SK-N-SH (cell line): ENCODE measurements around the gene MAP3K8. TPM values are rescaled to one million over a fixed set of nuclear protein-coding genes. Genes with fewer than 3 reads are reported as not detected.

ENCODE experiments used
- CTCF ChIA-PET: fragments of 300-600, 350-600 bp; formaldehyde crosslinking; extraction: SDS; loops from one replicate; lab custom pipeline; 2021; lab: Yijun Ruan, JAX
- POLR2A ChIA-PET: fragments of 350-600 bp; sonication (Branson Sonifier 250); formaldehyde crosslinking; extraction: SDS; loops from one replicate; lab custom pipeline; 2020; ENCODE audit warnings: antibody characterized with exemption, inconsistent platforms; lab: Yijun Ruan, JAX
- DNase-seq: peaks from one replicate; pipeline ENCODE4 v3.0.0; 2012
- H2AFZ ChIP-seq: fragments of 200-600 bp; sonication (generic); 2 replicates; pipeline ENCODE4 v1.8.1; 2016; ENCODE audit warnings: antibody characterized with exemption, mild to moderate bottlenecking, low read depth
- H3F3A ChIP-seq: fragments of 200-600 bp; sonication (generic); replicated peaks from 2 replicates; pipeline ENCODE3; 2016; ENCODE audit warnings: antibody characterized with exemption, mild to moderate bottlenecking; ENCODE audit not compliant: insufficient read depth
- H3K27ac ChIP-seq, 2 experiments: fragments of 200-500 bp in 1 of 2; fragments of 200-600 bp in 1 of 2; sonication (Bioruptor generic) in 1 of 2; sonication (generic), shearing (Covaris generic) in 1 of 2; 2 replicates each; pipeline versions ENCODE4 v1.5.1 to v1.6.1; 2014 to 2016; ENCODE audit warnings: low read depth in 2 of 2, inconsistent platforms in 1 of 2, low read length in 1 of 2, mild to moderate bottlenecking in 1 of 2, mixed read lengths in 1 of 2
- H3K27me3 ChIP-seq: fragments of 200-600 bp; sonication (generic), shearing (Covaris generic); 2 replicates; pipeline ENCODE4 v1.6.1; 2016; ENCODE audit warnings: mixed run types; ENCODE audit not compliant: insufficient read depth
- H3K36me3 ChIP-seq, 2 experiments: fragments of 200-500 bp in 1 of 2; fragments of 200-600 bp in 1 of 2; sonication (Bioruptor generic) in 1 of 2; sonication (generic) in 1 of 2; replicated peaks in 1 of 2; 2 replicates each; pipeline versions ENCODE3 to v1.5.1; 2014 to 2016; ENCODE audit warnings: low read length in 1 of 2, mild to moderate bottlenecking in 1 of 2; ENCODE audit not compliant: insufficient read depth in 2 of 2, control insufficient read depth in 1 of 2
- H3K4me1 ChIP-seq, 2 experiments: fragments of 200-500 bp in 1 of 2; fragments of 200-600 bp in 1 of 2; sonication (Bioruptor generic) in 1 of 2; sonication (generic), shearing (Covaris generic) in 1 of 2; 2 replicates each; pipeline versions ENCODE4 v1.5.1 to v1.6.1; 2014 to 2016; ENCODE audit warnings: low read depth in 1 of 2, low read length in 1 of 2, mixed run types in 1 of 2; ENCODE audit not compliant: insufficient read depth in 2 of 2, control insufficient read depth in 1 of 2
- H3K4me2 ChIP-seq: fragments of 200-600 bp; sonication (generic), shearing (Covaris generic); 2 replicates; pipeline ENCODE4 v1.6.1; 2017; ENCODE audit warnings: mixed run types
- H3K4me3 ChIP-seq, 2 experiments: fragments of 200-500 bp in 1 of 2; fragments of 200-600 bp in 1 of 2; sonication (Bioruptor generic) in 1 of 2; sonication (generic), shearing (Covaris generic) in 1 of 2; 2 replicates each; pipeline versions ENCODE4 v1.5.1 to v1.8.1; 2014 to 2016; ENCODE audit warnings: low read depth in 2 of 2, inconsistent platforms in 1 of 2, low read length in 1 of 2, mild to moderate bottlenecking in 1 of 2, mixed read lengths in 1 of 2, moderate library complexity in 1 of 2
- H3K79me2 ChIP-seq: fragments of 200-600 bp; sonication (generic); 2 replicates; pipeline ENCODE4 v1.8.1; 2017; ENCODE audit warnings: mild to moderate bottlenecking; ENCODE audit not compliant: insufficient read depth
- H3K9ac ChIP-seq: fragments of 200-600 bp; sonication (generic); 2 replicates; pipeline ENCODE4 v1.6.1; 2017; ENCODE audit warnings: mixed run types
- H3K9me2 ChIP-seq: fragments of 200-600 bp; sonication (generic); 2 replicates; pipeline ENCODE4 v1.6.1; 2017; ENCODE audit warnings: mixed run types
- H3K9me3 ChIP-seq: fragments of 200-600 bp; sonication (generic); 2 replicates; pipeline ENCODE4 v1.6.1; 2017; ENCODE audit warnings: mixed run types, mild to moderate bottlenecking, moderate library complexity
- H4K20me1 ChIP-seq: fragments of 200-600 bp; sonication (generic); 2 replicates; pipeline ENCODE4 v1.6.1; 2017; ENCODE audit warnings: mild to moderate bottlenecking, mixed run types; ENCODE audit not compliant: insufficient read depth
- CHD2 ChIP-seq: fragments of 150-350 bp; IDR thresholded peaks from 2 replicates; pipeline ENCODE4 v1.6.1; 2018; ENCODE audit warnings: low read length; ENCODE audit not compliant: partially characterized antibody
- ELF1 ChIP-seq: IDR thresholded peaks from 2 replicates; pipeline ENCODE4 v1.4.0; 2012
- EZH2phosphoT487 ChIP-seq: fragments of 200-600 bp; sonication (generic); IDR thresholded peaks from 2 replicates; pipeline ENCODE4 v1.6.1; 2017; ENCODE audit warnings: low read depth, mixed run types, mild to moderate bottlenecking, antibody characterized with exemption, moderate library complexity, borderline replicate concordance
- FOXM1 ChIP-seq: IDR thresholded peaks from 2 replicates; pipeline ENCODE4 v1.4.0; 2012; ENCODE audit warnings: low read depth, mild to moderate bottlenecking
- GABPA ChIP-seq: IDR thresholded peaks from 2 replicates; pipeline ENCODE4 v1.4.0; 2012; ENCODE audit warnings: low read depth, mild to moderate bottlenecking
- JUND ChIP-seq: IDR thresholded peaks from 2 replicates; pipeline ENCODE4 v1.4.0; 2012
- NFIC ChIP-seq: IDR thresholded peaks from 2 replicates; pipeline ENCODE4 v1.4.0; 2012; ENCODE audit warnings: borderline replicate concordance
- RFX5 ChIP-seq: IDR thresholded peaks from 2 replicates; pipeline ENCODE4 v1.6.1; 2012; ENCODE audit warnings: mild to moderate bottlenecking, improper control_type of control experiment, low read length
- SMC3 ChIP-seq: IDR thresholded peaks from 2 replicates; pipeline ENCODE4 v1.6.1; 2012; ENCODE audit warnings: low read depth, low read length, improper control_type of control experiment
- TEAD4 ChIP-seq: IDR thresholded peaks from 2 replicates; pipeline ENCODE4 v1.4.0; 2012; ENCODE audit warnings: mild to moderate bottlenecking, borderline replicate concordance; ENCODE audit not compliant: insufficient read depth
- YY1 ChIP-seq: IDR thresholded peaks from 2 replicates; pipeline ENCODE4 v1.4.0; 2012; ENCODE audit warnings: low read depth, mild to moderate bottlenecking
- WGBS: methylation state at CpG from one replicate; pipeline ENCODE4 v1.1.6; 2017; ENCODE audit warnings: low lambda C conversion rate; 5-methylcytosine and 5-hydroxymethylcytosine counted together
- polyA plus RNA-seq, 3 experiments: library from polyadenylated mRNA; depleted of rRNA; stranded (reverse); fragments of >200 nt; gene quantifications; 2 replicates each; pipeline ENCODE4 v1.2.3, GENCODE V29; 2012
- TF ChIP-seq, protein P1 (sequence below): fragments of 150-350 bp; IDR thresholded peaks from 2 replicates; pipeline ENCODE4 v1.6.1; 2017; ENCODE audit warnings: antibody characterized with exemption, low read length, low read depth, borderline replicate concordance
- TF ChIP-seq, protein P2 (sequence below): IDR thresholded peaks from 2 replicates; pipeline ENCODE4 v1.6.1; 2012; ENCODE audit warnings: mild to moderate bottlenecking, low read depth, low read length, moderate library complexity
- TF ChIP-seq, protein P3 (sequence below): IDR thresholded peaks from 2 replicates; pipeline ENCODE4; 2012
- TF ChIP-seq, protein P4 (sequence below): IDR thresholded peaks from 2 replicates; pipeline ENCODE4 v1.4.0; 2012; ENCODE audit warnings: low read depth

The MAP3K8 gene
- polyA plus RNA-seq, 1 of the 3 experiments (the other 2 are of a cell fraction), result 3.7 TPM

- Histone ChIP-seq H3F3A (no peaks in the 10 kb centered on the region), H3K27ac (no peak overlapping the region), H3K9ac (no peak overlapping the region), H2AFZ (no peak overlapping the region), H3K36me3 (no peaks in the 10 kb centered on the region), H3K79me2 (no peaks in the 10 kb centered on the region), H4K20me1 (no peaks in the 10 kb centered on the region), H3K27me3 (no peaks in the 10 kb centered on the region), H3K4me1 (peaks cover 0 to 10% of the 10 kb centered on the region in 2 experiments; a peak in 1 of 4 replicates), H3K9me2 (no peaks in the 10 kb centered on the region), H3K4me2 (no peak overlapping the region), H3K9me3 (no peaks in the 10 kb centered on the region), H3K4me3 (no peak overlapping the region)
- DNase-seq, result no peak
- ChIA-PET POLR2A (no interaction called here), CTCF (interaction anchor here (6.4 kb wide), 1 partner anchor 205 kb away, joined by 59 read pairs; no protein-coding TSS in a partner anchor)
- 70% methylated on average over 3 of the region's 3 CpGs for WGBS
- TF ChIP-seq NFIC (peak; percentile 9; the same call in 1 of the 2 replicates), FOXM1 (no peak)
- TF ChIP-seq, protein P1, sequence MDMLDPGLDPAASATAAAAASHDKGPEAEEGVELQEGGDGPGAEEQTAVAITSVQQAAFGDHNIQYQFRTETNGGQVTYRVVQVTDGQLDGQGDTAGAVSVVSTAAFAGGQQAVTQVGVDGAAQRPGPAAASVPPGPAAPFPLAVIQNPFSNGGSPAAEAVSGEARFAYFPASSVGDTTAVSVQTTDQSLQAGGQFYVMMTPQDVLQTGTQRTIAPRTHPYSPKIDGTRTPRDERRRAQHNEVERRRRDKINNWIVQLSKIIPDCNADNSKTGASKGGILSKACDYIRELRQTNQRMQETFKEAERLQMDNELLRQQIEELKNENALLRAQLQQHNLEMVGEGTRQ, result no peak
Observed at GRCh38 chr10:30387646-30388243, 46.2 kb upstream of the MAP3K8 start.

- Histone ChIP-seq H3K79me2 (no peaks in the 10 kb centered on the region), H3K4me2 (no peak overlapping the region), H2AFZ (no peak overlapping the region), H3F3A (no peaks in the 10 kb centered on the region), H3K4me1 (peaks cover 0 to 8% of the 10 kb centered on the region in 2 experiments; a peak in 1 of 4 replicates), H3K27ac (no peak overlapping the region), H4K20me1 (no peaks in the 10 kb centered on the region), H3K9me2 (no peaks in the 10 kb centered on the region), H3K27me3 (peaks cover 5% of the 10 kb centered on the region; the same call in 1 of the 2 replicates), H3K4me3 (no peak overlapping the region), H3K9me3 (no peaks in the 10 kb centered on the region), H3K9ac (no peak overlapping the region), H3K36me3 (no peaks in the 10 kb centered on the region)
- TF ChIP-seq ELF1, result no peak
- TF ChIP-seq JUND, result no peak
- TF ChIP-seq, protein P2, sequence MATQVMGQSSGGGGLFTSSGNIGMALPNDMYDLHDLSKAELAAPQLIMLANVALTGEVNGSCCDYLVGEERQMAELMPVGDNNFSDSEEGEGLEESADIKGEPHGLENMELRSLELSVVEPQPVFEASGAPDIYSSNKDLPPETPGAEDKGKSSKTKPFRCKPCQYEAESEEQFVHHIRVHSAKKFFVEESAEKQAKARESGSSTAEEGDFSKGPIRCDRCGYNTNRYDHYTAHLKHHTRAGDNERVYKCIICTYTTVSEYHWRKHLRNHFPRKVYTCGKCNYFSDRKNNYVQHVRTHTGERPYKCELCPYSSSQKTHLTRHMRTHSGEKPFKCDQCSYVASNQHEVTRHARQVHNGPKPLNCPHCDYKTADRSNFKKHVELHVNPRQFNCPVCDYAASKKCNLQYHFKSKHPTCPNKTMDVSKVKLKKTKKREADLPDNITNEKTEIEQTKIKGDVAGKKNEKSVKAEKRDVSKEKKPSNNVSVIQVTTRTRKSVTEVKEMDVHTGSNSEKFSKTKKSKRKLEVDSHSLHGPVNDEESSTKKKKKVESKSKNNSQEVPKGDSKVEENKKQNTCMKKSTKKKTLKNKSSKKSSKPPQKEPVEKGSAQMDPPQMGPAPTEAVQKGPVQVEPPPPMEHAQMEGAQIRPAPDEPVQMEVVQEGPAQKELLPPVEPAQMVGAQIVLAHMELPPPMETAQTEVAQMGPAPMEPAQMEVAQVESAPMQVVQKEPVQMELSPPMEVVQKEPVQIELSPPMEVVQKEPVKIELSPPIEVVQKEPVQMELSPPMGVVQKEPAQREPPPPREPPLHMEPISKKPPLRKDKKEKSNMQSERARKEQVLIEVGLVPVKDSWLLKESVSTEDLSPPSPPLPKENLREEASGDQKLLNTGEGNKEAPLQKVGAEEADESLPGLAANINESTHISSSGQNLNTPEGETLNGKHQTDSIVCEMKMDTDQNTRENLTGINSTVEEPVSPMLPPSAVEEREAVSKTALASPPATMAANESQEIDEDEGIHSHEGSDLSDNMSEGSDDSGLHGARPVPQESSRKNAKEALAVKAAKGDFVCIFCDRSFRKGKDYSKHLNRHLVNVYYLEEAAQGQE, result no peak
- TF ChIP-seq SMC3, result no peak
- no peak for TF ChIP-seq EZH2phosphoT487
- no peak for TF ChIP-seq RFX5
- TF ChIP-seq, protein P3, sequence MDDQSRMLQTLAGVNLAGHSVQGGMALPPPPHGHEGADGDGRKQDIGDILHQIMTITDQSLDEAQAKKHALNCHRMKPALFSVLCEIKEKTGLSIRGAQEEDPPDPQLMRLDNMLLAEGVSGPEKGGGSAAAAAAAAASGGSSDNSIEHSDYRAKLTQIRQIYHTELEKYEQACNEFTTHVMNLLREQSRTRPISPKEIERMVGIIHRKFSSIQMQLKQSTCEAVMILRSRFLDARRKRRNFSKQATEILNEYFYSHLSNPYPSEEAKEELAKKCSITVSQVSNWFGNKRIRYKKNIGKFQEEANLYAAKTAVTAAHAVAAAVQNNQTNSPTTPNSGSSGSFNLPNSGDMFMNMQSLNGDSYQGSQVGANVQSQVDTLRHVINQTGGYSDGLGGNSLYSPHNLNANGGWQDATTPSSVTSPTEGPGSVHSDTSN, result no peak
- TF ChIP-seq NFIC, result no peak
- TF ChIP-seq, protein P4, sequence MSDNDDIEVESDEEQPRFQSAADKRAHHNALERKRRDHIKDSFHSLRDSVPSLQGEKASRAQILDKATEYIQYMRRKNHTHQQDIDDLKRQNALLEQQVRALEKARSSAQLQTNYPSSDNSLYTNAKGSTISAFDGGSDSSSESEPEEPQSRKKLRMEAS, result no peak
- no peak for TF ChIP-seq GABPA
- TF ChIP-seq CHD2, result no peak
- TF ChIP-seq TEAD4, result no peak
- no peak for TF ChIP-seq YY1
- DNase-seq, result no peak
- ChIA-PET POLR2A (no interaction called here), CTCF (interaction anchor here (0.7 to 6.4 kb wide), 4 partner anchors 144 to 250 kb away, joined by 4 to 59 read pairs (median 6); no protein-coding TSS in a partner anchor)
- WGBS, result 41% methylated on average over 1 of the region's 1 CpG
Observed at GRCh38 chr10:30389543-30389942, 44.4 kb upstream of the MAP3K8 start.
